Measurements from ENCODE around the gene TGFBR1.

TGFBR1 gene

DNA sequence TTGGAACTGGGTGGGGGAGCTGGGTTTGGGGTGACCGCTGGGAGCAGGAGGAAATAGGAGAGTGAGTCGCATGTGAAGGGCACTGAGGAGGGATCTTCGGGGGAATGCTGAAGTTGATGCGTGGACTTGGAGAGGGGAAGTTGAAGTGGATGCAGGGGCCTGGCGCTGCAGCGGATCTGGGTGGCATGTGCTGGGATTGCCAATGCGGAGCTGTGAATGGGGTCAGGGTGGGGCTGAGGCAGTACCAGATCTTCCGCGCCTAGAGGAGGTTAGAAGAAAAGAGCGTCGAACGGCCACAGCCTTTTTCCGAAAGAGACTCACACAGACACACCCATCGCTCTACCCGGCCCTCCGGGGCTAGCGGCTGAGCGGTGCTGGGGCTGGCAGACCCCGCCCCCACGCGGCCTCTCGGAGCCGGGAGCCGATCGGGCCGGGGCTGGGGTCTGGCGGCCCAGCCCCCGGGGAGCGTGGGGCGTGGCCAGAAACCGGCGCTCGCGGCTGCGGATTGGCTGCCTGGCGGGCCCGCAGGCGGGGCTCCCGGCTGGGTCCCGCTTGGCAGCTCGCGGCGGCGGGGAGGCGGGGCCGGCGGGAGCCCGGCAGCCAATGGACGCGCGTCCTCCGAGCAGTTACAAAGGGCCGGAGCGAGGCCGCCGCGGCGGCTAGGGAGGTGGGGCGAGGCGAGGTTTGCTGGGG lies at the start of gene TGFBR1:
Gene TGFBR1, plus strand, starts transcription at position 655 of the 693 bp plus-strand sequence. CDS start 93 bp downstream, outside the sequence.
- peak; percentile 84 to 91 (median 89) for DNase-seq

DNA sequence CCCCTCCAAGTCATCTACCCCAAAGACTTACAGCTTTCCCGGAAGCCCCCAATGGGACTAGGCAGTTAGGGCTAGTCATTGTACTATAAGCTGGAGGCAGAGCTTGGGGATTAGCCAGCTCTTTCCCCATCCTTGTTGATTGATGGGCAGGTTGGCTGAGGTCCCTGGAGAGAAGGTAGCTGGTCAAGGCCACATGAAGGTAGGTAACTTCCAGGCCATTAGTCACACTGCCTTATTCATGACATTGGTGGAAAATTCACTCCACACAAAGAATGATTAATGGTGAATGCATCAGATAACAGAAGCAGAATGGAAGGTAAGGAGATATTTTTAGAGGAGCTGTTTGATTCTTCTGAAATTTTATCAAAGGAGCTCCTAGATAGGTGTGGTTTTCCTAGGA lies 49.5 kb upstream of the TGFBR1 start:
- DNase-seq, result no peak

DNA sequence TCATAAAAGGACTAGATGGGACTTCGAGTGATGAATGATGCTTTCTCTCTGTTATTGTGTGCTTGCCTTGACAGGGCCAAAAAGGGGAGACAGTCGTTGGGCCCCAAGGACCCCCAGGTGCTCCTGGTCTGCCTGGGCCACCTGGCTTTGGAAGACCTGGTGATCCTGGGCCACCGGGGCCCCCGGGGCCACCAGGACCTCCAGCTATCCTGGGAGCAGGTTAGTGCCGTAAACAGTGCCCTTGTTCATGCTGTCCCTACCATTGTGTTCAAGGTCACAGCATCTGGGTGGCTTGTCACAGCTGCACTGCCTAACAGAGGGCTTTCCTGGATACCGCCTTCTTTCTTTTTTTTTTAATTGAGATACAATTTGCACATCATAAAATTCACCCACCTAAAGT lies 48.7 kb upstream of the TGFBR1 start:
- DNase-seq, result no peak

- no peak for DNase-seq
These were observed 47.8 kb upstream of the TGFBR1 start for GRCh38 chr9:99056886-99057664.

DNA sequence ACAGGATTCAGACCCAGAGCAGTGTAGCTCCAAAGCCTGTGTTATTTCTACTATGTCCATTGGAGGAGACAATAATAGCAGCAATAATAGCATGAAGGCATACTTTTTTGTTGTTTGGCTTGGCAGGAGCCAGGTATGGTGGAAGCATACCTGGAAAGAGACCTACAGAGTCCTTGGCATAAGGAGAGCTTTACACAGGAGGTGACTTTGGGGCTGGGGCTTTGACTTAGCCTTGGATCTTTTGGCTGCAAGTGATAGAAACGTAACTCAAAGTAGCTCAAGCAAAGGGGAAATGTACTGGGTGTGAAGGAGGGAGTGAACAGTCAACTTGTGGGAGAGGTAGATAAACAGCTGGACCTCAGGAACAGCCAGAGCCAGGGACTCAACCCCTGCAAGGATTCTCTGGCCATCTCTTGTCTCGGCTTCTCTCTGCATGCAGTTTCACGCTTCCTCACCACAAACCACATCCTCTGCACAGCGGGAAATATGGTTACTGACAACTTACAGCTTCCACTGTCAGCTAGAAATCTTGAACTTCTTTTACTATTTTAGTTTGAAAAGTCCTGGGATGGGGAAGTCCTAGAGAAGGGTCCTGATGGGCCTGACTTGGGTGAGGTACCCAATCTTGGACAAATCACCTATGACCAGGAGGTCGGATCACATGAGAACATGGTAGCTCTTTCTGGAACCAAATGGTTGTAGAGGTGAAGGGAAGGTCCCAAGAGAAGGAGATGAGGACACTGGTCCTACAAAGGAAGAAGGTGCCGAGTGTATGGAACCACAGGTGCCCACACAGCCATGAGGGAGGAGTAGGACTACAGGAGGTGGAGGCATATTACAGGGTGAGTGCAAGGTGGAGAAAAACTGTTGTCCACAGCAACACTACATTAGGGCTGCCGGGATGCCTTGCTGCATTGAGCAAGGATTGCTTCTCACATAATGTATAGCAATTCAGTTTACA lies 47.0 kb upstream of the TGFBR1 start:
- DNase-seq, result peak; percentile 22 to 89 (median 62)

DNA sequence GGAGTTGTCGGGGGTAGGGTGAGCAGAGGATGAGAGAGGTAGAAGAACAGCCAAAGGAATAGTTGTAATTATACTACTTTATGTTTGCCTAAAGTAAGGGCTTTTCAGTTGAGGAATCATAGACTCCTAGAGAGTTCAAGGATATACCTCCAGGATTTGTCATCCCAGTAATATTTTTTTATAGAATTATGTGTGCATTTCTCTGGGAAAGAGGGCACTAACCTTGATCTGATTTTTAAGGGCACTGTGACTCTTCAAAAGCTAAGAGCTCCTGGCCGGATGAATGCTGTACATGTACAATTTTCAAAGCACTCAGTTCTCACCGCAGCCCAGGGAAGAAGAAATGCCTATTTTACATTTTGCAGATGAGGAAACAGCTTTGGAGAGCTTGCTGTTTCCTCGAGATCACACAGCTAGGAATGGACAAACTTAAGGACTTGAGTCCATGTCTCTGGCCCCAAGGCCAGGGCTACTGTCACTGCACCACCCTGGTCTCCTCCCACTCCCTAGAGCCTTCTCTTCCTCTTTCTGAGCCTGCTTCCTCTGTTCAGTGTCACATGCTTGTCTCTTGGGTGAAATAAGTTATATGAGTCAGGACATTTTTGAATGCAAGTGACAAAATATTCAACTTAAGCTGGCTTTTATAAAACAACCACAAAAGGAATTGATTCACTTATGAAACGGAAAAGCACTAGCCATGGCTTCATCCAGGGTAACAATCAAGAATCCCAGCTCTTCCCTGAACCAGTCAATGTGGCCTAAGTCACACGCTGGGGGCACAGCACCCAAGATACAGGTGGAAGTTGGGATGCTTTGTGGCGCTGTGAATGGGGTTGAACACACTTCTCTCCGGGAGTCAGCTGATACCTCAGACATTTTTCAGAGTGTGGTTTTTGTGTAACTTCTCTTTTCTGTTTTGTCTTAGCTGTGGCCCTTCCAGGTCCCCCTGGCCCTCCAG lies 45.7 kb upstream of the TGFBR1 start:
- DNase-seq, result peak in 2 of 6 experiments; percentile 26 to 38

GRCh38 chr9:99060621-99061020 lies 44.3 kb upstream of the TGFBR1 start:
- no peak for DNase-seq

GRCh38 chr9:99062549-99062948 lies 42.4 kb upstream of the TGFBR1 start:
- DNase-seq, result no peak

- no peak for DNase-seq
These were observed 41.4 kb upstream of the TGFBR1 start for GRCh38 chr9:99063522-99063921.

- no peak for DNase-seq
These were observed 38.3 kb upstream of the TGFBR1 start for GRCh38 chr9:99066571-99066970.

DNA sequence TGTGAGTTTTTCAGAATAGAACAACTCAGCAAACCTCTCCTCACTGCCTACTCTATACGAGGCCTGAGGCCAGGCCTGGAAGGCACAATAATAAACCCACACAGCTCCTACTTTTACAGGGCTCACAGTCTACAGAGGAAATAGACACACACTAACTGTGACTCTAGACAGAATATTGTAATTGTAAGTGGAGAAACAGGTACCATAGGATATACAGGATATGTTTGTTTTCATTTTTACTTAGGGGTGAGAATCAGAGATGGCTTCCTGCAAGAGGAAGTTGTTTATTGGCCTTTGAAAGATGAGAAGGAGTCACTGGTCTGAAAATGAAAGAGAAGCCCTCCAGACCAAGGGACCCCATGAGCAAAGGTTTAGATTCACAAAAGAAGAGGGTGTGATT lies 35.8 kb upstream of the TGFBR1 start:
- DNase-seq, result peak in 1 of 6 experiments; percentile 28

DNA sequence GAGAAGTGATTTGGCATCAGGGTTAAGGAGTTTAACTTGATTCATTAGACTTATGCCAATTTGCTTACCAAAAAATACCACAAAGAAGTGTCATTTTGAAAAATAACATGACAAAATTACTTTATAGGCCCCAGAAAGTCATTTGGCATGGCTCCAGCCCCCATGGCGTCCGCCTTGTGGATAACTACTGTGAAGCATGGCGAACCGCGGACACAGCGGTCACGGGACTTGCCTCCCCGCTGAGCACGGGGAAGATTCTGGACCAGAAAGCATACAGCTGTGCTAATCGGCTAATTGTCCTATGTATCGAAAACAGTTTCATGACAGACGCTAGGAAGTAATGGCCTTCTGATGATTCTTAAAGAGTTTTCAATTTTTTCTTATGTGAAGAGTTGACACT lies 35.4 kb upstream of the TGFBR1 start:
- no peak for DNase-seq

DNA sequence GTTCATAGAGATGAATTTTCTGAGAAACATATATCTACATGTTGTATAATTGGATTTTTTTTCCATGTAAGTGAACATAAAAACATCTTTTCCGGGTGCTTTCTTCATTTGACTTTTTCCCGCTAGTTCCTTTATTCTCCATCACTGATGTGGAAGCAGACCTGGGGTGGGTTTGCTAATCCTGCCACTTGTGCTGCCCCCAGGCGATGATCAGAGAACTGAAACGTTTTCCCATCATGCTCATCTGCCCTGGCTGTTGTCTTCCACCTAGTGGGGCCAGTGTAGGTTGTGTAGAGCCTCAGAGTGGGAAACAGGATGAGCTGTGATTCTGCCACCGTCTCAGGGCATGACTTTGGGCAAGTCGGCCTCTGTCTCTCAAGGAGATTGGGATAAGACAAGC lies 34.2 kb upstream of the TGFBR1 start:
- no peak for DNase-seq

- no peak for DNase-seq
These were observed 33.4 kb upstream of the TGFBR1 start for GRCh38 chr9:99071313-99072039.

DNA sequence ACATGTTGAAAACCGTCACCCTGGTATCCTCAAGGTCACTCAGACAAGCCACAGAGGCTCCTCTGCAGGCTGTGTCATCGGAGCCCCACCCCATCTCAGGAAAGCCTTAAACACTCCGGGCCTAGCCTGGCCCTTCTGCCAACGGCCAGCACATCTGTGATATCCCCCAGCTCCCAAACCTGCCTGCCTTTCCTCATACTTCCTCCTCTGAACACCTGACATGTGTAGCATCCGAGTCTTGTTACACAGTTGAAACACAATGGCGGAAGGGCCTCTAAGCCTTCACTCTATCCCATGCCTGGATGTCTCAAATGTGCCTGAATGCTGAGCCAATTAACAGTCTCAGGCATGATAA lies 32.9 kb upstream of the TGFBR1 start:
- DNase-seq, result no peak

DNA sequence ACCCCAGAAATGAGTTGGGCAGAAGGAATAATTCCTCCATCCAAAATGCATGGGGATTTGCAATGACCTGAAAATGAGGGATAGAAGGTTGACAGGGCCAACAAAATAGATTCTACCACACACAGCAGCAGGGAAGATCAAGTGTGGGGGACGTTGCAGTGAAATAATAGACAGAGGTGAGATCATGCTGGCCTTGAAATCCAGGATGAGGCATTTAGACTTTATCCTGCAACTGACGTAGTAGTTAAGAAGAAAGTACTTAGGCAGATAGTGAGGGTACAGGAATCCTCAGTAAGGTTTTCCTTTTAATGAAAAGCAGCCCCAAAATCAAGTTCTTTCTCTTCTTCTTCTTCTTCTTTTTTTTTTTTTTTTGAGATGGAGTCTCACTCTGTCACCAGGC lies 31.6 kb upstream of the TGFBR1 start:
- no peak for DNase-seq

DNA sequence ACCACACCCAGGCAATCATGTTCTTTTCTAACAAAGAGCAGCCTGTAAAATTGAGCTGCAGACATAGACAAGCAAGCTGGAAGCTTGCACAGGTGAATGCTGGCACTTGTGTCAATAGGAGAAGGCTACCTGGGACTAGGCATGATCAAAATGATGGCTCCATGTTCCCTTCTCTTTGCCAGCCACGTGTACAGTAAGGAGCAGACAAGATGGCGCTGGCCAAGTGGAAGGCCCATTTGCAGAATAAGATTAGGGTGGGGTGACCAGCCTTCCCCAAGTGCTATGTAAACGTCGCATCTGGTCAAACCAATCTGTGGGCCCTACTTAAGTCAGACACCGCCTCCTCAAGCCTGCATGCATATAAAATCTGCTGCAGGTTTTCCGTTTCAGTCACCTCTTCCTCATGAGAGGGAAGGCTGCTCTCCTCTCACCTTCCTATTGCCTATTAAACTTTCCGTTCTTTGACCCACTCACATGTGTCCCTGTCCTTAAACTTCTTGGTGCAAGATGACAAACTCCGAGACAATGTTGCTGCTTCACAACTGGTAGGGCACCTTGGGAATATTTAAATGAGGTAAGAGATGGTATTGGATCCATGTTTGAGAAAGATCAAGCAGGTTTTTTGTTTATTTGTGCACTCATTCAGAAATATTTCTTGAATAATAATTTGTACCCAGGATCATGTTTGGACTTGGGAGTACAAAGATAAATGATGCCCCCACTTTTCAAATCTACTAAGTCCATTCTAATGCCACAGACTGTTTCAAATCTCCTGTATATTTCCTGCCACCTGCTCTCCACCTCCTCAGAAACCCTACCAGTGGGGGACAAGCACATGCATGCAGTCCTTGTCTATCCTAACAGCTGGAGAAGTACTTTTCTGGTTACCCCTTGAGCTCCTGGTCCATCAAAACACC lies 30.7 kb upstream of the TGFBR1 start:
- DNase-seq, result no peak

DNA sequence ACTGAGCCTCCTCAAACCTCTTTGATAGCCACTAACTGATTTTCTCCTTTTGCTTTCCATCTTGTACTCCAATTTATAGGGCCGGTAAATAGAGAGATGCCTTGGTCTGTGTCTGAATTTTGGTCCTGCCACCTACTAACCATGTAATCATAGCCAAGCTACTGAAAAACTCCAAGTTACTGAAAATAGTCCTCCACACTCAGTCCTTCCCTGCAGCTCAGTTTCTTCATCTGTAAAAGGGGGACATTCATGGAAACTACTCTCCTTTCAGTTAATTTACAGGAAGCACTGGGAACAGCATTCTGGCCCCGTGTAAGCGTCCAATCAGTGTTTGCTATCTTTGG lies 30.0 kb upstream of the TGFBR1 start:
- no peak for DNase-seq

DNA sequence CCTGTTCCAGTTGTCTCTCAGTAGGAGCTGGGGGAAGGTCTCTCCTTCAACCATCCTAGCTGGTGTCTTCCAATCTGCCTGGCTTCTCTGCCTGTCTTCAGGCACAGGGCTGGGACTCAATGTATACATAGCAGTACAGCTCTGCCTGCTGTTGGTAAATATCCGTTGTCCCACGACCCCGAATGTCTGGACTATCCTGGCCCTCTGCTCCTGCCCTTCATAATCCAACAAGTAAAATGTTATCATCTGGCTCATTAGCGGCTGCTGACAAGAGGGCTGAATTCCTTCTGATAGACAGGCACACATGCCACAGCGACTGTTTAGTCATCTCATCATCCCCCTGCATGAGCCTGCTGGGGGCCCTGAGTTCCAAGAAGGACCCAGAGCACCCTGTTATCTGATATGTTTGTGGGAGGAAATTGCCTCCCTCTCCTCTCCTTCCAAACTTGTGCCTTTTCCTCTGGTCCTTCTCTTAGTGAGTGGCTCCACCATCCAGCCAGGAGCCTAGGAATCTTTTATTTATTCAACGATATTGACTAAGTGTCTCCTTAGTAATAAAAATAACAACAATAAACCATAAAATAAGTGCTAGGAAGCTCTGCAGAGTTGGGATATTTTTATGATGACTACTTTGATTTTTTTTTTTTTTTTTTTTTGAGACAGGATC lies 29.5 kb upstream of the TGFBR1 start:
- no peak for DNase-seq

DNA sequence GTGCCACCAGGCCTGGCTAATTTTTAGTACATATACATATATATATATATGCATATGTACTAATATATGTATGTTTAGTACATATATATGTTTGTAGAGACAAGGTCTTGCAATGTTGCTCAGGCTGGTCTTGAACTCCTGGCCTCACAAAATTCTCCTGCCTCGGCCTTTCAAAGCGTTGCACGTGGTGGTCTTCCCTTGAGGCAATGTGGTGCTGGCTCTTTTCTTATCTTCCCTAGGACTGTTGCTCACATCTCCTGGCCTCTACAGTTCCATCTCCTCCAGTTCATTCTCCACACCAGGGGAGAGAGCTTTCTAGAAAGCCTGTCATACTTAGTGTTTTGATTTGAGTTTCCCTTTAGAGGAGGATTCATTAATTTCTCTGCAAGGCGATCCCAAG lies 28.9 kb upstream of the TGFBR1 start:
- no peak for DNase-seq

Data from stimulated activated naive CD4-positive, alpha-beta T cell (primary cell).